ENCODE measurements around the gene SGSH. TPM values are rescaled to one million over a fixed set of nuclear protein-coding genes. Genes with fewer than 3 reads are reported as not detected.
"Not testable (repeated sequence)": the region's sequence is repeated elsewhere in the genome, so short reads cannot be mapped to it uniquely, and the experiment has no call there.

SGSH gene
- total RNA-seq, result 13.4 and 16.2 TPM in 2 replicates

- no peak for DNase-seq (ENCODE audit: low read depth, low spot score)
Measured at GRCh38 chr17:80220054-80220735, at the start of gene SGSH, which contains the start of gene SLC26A11. Gene SGSH, minus strand, starts transcription at chr17:80220333. Its CDS starts 20 bp downstream, at chr17:80220313. Gene SLC26A11, plus strand, starts transcription at chr17:80220427. Its CDS starts 1,134 bp downstream, at chr17:80221561.

GRCh38 chr17:80269405-80269807, 49.3 kb upstream of the SGSH start:
- DNase-seq (ENCODE audit: low read depth, low spot score), result no peak

- DNase-seq (ENCODE audit: low read depth, low spot score), result no peak
Measured at GRCh38 chr17:80268427-80268826, 48.3 kb upstream of the SGSH start.

GRCh38 chr17:80267391-80267790, 47.3 kb upstream of the SGSH start:
- no peak for DNase-seq (ENCODE audit: low read depth, low spot score)

- no peak for DNase-seq (ENCODE audit: low read depth, low spot score)
Measured at GRCh38 chr17:80265205-80266068, 45.3 kb upstream of the SGSH start.

GRCh38 chr17:80264205-80265075, 44.3 kb upstream of the SGSH start:
- no peak for DNase-seq (ENCODE audit: low read depth, low spot score)

- peak; percentile 66 for DNase-seq (ENCODE audit: low read depth, low spot score)
Measured at GRCh38 chr17:80263253-80264204, 43.4 kb upstream of the SGSH start.

GRCh38 chr17:80262775-80263244, 42.7 kb upstream of the SGSH start:
- DNase-seq (ENCODE audit: low read depth, low spot score), result no peak

- DNase-seq (ENCODE audit: low read depth, low spot score), result no peak
Measured at GRCh38 chr17:80262291-80262690, 42.2 kb upstream of the SGSH start.

GRCh38 chr17:80261895-80262279, 41.8 kb upstream of the SGSH start:
- no peak for DNase-seq (ENCODE audit: low read depth, low spot score)

GRCh38 chr17:80261159-80261894, 41.2 kb upstream of the SGSH start:
- no peak for DNase-seq (ENCODE audit: low read depth, low spot score)

GRCh38 chr17:80260791-80261158, 40.6 kb upstream of the SGSH start, which contains the start of gene RNF213:
Gene RNF213, plus strand, starts transcription at chr17:80260852. Its CDS starts 2,830 bp downstream, at chr17:80263682.
- DNase-seq (ENCODE audit: low read depth, low spot score), result no peak

GRCh38 chr17:80260069-80260535, 40.0 kb upstream of the SGSH start:
- DNase-seq (ENCODE audit: low read depth, low spot score), result no peak

GRCh38 chr17:80259457-80260068, 39.4 kb upstream of the SGSH start:
- no peak for DNase-seq (ENCODE audit: low read depth, low spot score)

- DNase-seq (ENCODE audit: low read depth, low spot score), result not testable (repeated sequence)
Measured at GRCh38 chr17:80258296-80258695, 38.2 kb upstream of the SGSH start.

GRCh38 chr17:80257716-80258213, 37.6 kb upstream of the SGSH start:
- DNase-seq (ENCODE audit: low read depth, low spot score), result no peak

GRCh38 chr17:80256034-80256350, 35.9 kb upstream of the SGSH start:
- no peak for DNase-seq (ENCODE audit: low read depth, low spot score)

- DNase-seq (ENCODE audit: low read depth, low spot score), result peak; percentile 57
Measured at GRCh38 chr17:80254396-80255251, 34.5 kb upstream of the SGSH start.

All from pulmonary artery endothelial cell (primary cell).